HG03139 (cell line): ENCODE data around the gene RNMT.
"Not testable (repeated sequence)": the region's sequence is repeated elsewhere in the genome, so short reads cannot be mapped to it uniquely, and the experiment has no call there.

Source experiments
- ATAC-seq: cut with Tn5 transposase; IDR thresholded peaks from one replicate; pipeline ENCODE4 v1.9.1; 2021; ENCODE audit not compliant: unreplicated experiment

The RNMT gene

DNA sequence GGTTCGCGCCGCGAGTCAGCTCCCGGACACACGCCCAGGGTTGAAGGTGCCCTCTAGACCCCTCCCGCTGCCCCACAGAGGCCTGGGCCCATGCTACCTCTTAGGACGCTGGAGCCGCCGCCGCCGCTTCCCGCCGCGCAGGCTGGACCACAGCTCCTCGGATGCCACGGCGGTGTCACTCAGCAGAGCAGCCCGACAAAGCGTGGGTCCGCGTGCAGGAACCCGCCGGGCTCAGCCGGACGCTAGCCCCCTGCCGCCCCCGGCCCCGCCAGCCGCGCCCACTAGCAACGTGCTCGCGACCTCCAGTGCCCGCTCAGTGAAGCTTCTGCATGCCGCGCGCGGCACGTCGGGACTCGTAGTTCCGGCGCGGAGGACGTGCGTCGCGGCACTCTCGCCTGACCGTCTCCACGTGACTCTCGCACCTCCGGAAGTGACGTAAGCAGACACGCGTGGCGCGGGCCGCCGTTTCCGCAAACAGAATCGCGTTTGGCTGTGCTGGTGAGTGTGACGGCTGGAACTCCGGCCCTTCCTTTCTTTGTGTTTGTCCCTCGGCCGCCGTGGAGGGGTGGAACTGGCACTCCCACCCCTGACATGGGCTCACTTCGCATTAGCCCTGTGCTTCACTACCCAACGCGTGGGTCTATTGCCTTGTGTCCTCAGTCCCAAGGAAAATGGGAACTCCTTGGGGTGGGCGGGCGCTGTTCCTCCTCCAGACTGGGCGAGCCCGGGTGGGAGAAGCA is at the start of gene RNMT, which contains the start of gene FAM210A:
TSS of gene RNMT (plus strand) at position 442 of the 740 bp plus-strand sequence. CDS start 4,845 bp downstream, outside the sequence.
TSS of gene FAM210A (minus strand) at position 327 of the 740 bp plus-strand sequence. CDS start 44,481 bp downstream, outside the sequence.
- peak; percentile 93 for ATAC-seq

GRCh38 chr18:13677350-13677749 is 49.1 kb upstream of the RNMT start:
- ATAC-seq = not testable (repeated sequence)

- ATAC-seq = no peak
Observed at GRCh38 chr18:13680612-13681011, 45.9 kb upstream of the RNMT start.

DNA sequence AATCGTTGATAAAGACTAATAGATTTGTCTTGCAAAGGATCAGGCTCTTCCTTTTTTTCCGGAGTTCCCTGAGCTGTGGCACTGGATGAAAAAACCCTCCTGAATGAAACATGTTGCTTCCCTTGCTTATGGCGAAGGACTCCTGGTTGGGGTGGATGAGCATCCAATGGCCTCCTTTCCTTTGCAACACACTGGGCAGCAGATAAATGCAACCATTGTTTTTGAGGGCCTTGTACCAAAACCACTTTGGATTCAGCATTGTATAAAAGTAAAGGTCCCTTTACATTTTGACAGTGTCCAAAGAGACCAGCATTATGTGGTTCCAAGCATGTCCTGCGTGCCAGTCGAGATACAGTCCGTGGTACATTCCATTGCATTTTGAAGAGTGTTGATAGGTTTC is 44.8 kb upstream of the RNMT start:
- ATAC-seq = no peak

- no peak for ATAC-seq
Observed at GRCh38 chr18:13684546-13684945, 41.9 kb upstream of the RNMT start.

- ATAC-seq = no peak
Observed at GRCh38 chr18:13688191-13689136, 38.0 kb upstream of the RNMT start.

- not testable (repeated sequence) for ATAC-seq
Observed at GRCh38 chr18:13690060-13690459, 36.4 kb upstream of the RNMT start.

- not testable (repeated sequence) for ATAC-seq
Observed at GRCh38 chr18:13695337-13695736, 31.1 kb upstream of the RNMT start.

DNA sequence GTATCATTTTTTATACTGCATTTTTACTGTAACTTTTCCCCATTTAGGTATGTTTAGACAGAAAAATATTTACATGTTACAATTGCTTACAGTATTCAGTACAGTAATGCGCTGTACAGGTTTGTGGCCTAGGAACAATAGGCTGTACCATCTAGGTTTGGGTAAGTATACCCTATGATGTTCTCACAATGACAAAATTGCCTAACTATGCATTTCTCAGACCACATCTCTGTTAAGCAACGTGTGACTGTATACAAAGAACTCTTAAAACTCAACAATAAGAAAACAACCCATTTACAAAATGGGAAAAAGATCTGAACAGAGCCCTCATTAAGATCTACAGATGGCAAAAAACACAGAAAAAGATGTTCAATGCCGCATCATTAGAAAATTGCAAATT is 29.5 kb upstream of the RNMT start:
- no peak for ATAC-seq

DNA sequence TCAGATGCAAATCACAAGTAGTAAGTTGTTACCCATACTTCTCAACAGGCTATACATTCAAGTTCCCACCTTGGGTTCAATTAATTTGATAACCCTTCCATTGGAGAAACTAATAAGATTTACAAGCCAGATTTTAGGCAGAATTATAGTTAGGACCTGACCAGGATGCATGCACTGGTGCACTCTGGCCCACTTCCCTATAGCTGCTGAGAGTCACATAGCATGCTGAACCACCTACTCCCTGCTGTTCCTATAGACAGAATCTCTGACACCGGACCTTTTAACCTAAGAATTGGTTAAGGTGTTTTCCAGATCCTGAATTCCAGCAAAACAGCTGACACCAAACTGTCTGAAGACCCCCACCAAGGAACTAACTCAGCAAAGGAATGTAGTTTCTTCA is 26.3 kb upstream of the RNMT start:
- no peak for ATAC-seq

GRCh38 chr18:13703899-13704298 is 22.6 kb upstream of the RNMT start:
- ATAC-seq = no peak

DNA sequence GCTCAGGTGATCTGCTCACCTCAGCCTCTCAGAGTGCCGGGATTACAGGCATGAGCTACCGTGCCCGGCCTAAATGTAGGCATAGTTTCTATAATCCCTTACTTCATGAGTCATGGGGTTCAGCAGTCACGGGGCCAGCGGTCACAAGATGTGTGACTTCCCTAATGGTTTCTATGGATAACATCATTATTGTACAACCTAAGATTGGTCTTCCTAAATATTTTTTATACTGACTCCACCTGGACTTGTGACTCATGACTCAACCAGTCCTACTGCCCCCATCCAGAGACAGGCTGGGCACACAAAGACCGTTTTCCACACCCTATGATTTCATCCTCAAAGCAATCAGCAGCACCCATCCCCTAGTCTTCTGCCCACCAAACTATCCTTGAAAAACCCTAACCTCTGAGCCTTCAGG is 16.1 kb upstream of the RNMT start:
- no peak for ATAC-seq

DNA sequence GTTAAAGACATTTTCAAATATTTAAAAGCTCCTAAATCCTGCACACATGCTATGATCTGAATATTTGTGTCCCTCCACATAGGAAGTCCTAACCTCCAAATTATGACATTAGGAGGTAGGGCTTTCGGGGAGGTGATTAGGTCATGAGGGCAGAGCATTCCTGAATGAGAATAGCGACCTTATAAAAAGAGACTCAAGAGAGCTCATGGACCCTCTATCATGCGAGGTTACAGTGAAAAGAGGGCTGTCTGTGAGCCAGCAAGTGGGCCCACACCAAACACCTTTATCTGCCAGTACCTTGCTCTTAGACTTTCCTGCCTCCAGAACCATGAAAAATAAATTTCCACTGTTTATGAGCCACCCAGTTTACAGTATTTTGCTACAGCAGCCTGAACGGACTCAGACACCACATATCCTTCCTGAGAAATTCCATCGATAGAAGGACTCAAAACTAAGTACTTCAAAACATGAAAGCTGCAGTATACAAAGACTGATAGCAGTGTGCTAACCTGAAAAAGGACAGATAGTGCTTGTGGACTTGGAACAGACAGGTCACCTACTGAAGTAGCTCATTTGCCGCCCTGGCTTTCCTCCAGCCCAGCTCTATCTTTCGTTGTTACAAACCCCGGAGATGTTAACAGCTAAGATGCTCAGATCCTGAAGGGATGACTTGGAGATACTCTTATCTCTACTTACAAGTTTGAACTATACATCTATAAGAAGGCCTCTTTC is 13.9 kb upstream of the RNMT start:
- ATAC-seq = no peak

DNA sequence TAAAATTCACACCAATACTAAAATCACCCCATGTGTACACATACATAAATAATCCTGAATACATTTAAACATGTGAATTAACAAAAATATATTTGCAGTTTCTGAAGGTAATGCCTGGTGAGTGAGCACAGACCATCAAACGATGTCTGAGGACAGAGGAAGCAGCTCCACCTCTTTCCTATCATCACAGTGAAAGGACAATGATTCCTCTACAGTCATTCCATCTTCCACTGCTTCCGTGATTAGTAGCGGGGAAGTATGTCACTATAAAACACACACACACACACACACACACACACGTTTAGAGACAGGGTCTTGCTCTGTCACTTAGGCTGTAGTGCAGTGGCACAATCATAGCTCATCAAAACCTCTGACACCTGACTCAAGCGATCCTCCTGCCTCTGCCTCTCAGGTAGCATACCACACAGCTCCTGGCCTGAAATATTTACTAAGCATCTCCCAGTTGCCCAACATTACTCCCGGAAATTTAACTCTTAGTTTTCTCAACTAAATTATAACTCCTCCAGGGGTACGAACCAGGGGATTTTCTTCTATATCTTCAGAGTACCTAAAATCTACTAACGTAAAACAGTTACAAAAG is 12.9 kb upstream of the RNMT start:
- no peak for ATAC-seq

GRCh38 chr18:13715330-13715729 is 11.1 kb upstream of the RNMT start:
- no peak for ATAC-seq

GRCh38 chr18:13716916-13717315 is 9.6 kb upstream of the RNMT start:
- ATAC-seq = no peak

DNA sequence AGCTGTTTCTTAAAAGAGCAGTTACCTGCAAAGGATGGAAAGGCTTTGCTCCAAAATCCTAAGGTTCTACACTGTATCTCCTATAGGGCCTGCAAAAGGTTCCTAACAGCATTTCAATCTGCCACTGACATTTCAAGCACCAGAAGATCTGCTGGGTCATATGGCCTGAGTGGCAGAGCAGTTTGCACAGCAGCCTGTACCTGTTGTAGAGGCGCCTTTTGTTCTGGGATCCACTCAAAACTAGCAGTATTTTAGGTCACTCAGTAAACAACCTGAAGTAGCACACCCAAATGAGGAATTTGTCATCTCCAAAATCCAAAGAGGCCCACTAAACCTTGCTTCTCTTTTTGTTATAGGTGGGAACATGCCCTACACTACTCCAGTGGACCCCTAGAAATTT is 6.3 kb upstream of the RNMT start:
- ATAC-seq = no peak

- ATAC-seq = no peak
Observed at GRCh38 chr18:13720847-13721246, 5.6 kb upstream of the RNMT start.

DNA sequence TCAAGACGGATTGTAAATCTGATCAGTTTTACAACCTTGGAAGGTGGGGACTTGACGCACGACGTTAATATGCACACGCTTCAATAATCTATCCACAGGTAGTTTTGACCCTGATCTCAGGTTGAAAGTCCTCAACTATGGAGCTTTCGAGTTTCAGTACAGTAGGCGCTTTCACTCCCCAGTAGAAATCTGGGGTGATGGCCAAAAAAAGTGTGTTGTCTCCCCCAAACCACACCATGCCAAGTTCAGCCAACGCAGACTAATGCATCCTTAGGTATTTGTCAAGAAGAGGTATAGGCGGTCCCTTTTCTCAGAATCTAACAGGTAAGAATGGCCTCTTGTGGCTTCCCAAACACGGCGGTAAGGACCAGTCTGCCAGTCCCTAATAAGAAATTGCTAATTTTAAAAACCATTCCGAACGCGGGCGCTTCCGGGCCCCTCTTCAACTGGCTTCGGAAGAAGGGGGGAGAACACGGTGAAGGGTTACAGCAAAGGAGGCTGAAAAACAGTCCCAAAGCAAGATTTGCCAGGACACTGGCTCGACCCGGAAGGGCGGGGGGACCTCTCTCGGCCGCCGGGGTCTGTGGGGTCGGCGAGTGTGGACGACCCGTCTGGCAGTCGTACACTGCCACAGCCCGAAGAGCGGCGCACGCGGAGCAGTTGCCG is 774 bp upstream of the RNMT start:
- ATAC-seq = peak; percentile 5

- peak; percentile 11 for ATAC-seq
Observed at GRCh38 chr18:13726972-13727331, 479 bp downstream of the RNMT start.
